Skeletal muscle satellite cell (primary cell): ENCODE results near the gene TDP1.

ENCODE experiments used
- H3K27me3 ChIP-seq: 2 replicates; pipeline ENCODE4 v1.7.0; 2013; ENCODE audit warnings: low read length; ENCODE audit not compliant: control insufficient read depth, insufficient read depth
- H3K36me3 ChIP-seq: 2 replicates; pipeline ENCODE4 v1.7.0; 2013; ENCODE audit warnings: mild to moderate bottlenecking, control low read depth, low read length; ENCODE audit not compliant: insufficient read depth
- H3K4me1 ChIP-seq: 2 replicates; pipeline ENCODE4 v1.7.0; 2013; ENCODE audit warnings: low read length; ENCODE audit not compliant: control insufficient read depth, insufficient read depth
- H3K4me2 ChIP-seq: 2 replicates; pipeline ENCODE4 v1.7.0; 2013; ENCODE audit warnings: mild to moderate bottlenecking, low read length
- H3K4me3 ChIP-seq: 2 replicates; pipeline ENCODE4 v1.7.0; 2013; ENCODE audit warnings: low read length
- H3K9ac ChIP-seq: 2 replicates; pipeline ENCODE4 v1.7.0; 2013; ENCODE audit warnings: mild to moderate bottlenecking, low read depth, low read length, moderate library complexity
- H3K9me3 ChIP-seq: replicated peaks from 2 replicates; pipeline ENCODE4 v1.7.0; 2013; ENCODE audit warnings: mild to moderate bottlenecking, control low read depth, low read length

Gene TDP1

DNA sequence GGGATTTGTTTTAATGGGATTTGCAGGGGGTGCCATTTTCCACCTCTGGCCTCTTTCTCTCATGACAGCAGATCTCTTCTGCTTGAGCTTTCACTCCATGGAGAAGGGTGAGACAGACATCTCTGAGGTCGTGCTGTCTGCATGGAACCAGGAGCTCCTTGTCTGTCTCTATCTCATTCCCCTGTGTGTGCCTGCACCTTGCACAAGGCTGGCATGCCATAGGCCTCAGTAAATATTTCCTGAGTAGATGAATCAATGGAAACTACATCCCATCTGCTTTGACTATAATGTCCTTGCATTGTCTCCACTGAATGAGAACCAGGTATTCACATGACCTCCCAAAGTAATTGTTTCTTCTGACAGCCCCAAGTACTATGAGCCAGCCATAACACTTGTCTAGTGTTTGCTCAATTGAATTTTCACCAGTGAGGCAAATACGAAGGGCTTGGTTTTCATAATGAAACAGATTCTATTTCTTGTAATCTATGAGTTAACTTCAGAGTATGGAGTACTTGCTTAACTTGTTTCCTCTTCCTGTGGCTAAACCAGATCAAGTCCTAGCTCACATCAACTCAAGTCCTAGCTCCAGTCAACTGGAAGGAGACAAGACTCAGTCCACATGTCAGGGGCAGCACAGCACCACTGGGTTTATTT lies 138.3 kb downstream of the TDP1 start:
- no peak overlapping the region for H3K4me3 ChIP-seq
- H3K4me1 ChIP-seq: peaks cover 3% of the 10 kb centered on the region
- H3K36me3 ChIP-seq: no peaks in the 10 kb centered on the region
- H3K27me3 ChIP-seq: peaks cover 18% of the 10 kb centered on the region
- H3K9ac ChIP-seq: no peak overlapping the region
- no peaks in the 10 kb centered on the region for H3K9me3 ChIP-seq
- no peak overlapping the region for H3K4me2 ChIP-seq
